BJ (cell line): ENCODE results near the gene MED13L. TPM values are rescaled to one million over a fixed set of nuclear protein-coding genes. Genes with fewer than 3 reads are reported as not detected.
"Not testable (repeated sequence)": the region's sequence is repeated elsewhere in the genome, so short reads cannot be mapped to it uniquely, and the experiment has no call there.

Source experiments
- CTCF ChIA-PET: fragments of 350-600 bp; formaldehyde crosslinking; extraction: SDS; loops from one replicate; lab custom pipeline; 2021; ENCODE audit warnings: antibody characterized with exemption, inconsistent platforms; lab: Yijun Ruan, JAX
- POLR2A ChIA-PET: fragments of 300-600 bp; sonication (Branson Sonifier 250); formaldehyde crosslinking; extraction: SDS; loops from one replicate; lab custom pipeline; 2021; ENCODE audit warnings: antibody characterized with exemption; lab: Charles Lee
- DNase-seq: peaks from one replicate; pipeline ENCODE4 v3.0.0-alpha.2; 2011; ENCODE audit warnings: low read depth
- H3K27me3 ChIP-seq: 2 replicates; pipeline ENCODE4 v1.6.0; 2011; ENCODE audit warnings: low read length; ENCODE audit not compliant: control insufficient read depth, insufficient read depth
- H3K36me3 ChIP-seq: 2 replicates; pipeline ENCODE4 v1.5.1; 2011; ENCODE audit warnings: low read length; ENCODE audit not compliant: control insufficient read depth, insufficient read depth
- H3K4me3 ChIP-seq: 2 replicates; pipeline ENCODE4 v1.5.1; 2011; ENCODE audit warnings: low read depth, mild to moderate bottlenecking, control low read depth, low read length
- CTCF ChIP-seq: IDR thresholded peaks from 2 replicates; pipeline ENCODE4 v1.5.1; 2011; ENCODE audit warnings: low read depth, mild to moderate bottlenecking, control low read depth, inconsistent platforms, low read length, moderate library complexity; ENCODE audit not compliant: insufficient read depth
- polyA plus RNA-seq: library from polyadenylated mRNA; depleted of rRNA; stranded (reverse); fragments of >200 nt; gene quantifications from 2 replicates; pipeline ENCODE4 v1.2.3, GENCODE V29; 2011

Gene MED13L
- polyA plus RNA-seq, 1 experiment: 43.7 TPM

- H3K36me3 ChIP-seq: peaks cover 10% of the 10 kb centered on the region
- CTCF ChIA-PET: interaction anchor here (0.8 to 2.0 kb wide), 4 partner anchors 12 to 1354 kb away, joined by 3 to 5 read pairs (median 4); no protein-coding TSS in a partner anchor
Measured at GRCh38 chr12:115979851-115980250, 297.6 kb downstream of the MED13L start.

GRCh38 chr12:115979351-115979750 lies 298.1 kb downstream of the MED13L start:
- H3K36me3 ChIP-seq: peaks cover 10% of the 10 kb centered on the region
- H3K4me3 ChIP-seq: no peak overlapping the region
- H3K27me3 ChIP-seq: no peaks in the 10 kb centered on the region
- no peak for DNase-seq
- POLR2A ChIA-PET: no interaction called here
- TF ChIP-seq CTCF: no peak
- CTCF ChIA-PET: interaction anchor here (1.0 to 2.0 kb wide), 3 partner anchors 12 to 1354 kb away, joined by 3 to 5 read pairs (median 5); no protein-coding TSS in a partner anchor

More at GRCh38 chr12:115979851-115980250, 297.6 kb downstream of the MED13L start:
- DNase-seq: no peak
- POLR2A ChIA-PET: no interaction called here
- Histone ChIP-seq H3K4me3 (no peak overlapping the region), H3K27me3 (no peaks in the 10 kb centered on the region)
- TF ChIP-seq CTCF: no peak

- not testable (repeated sequence) for H3K4me3 ChIP-seq, H3K36me3 ChIP-seq, H3K27me3 ChIP-seq, DNase-seq
- POLR2A ChIA-PET: interaction anchor here (0.5 kb wide), 1 partner anchor 34 kb away, joined by 3 read pairs; no protein-coding TSS in a partner anchor
- CTCF ChIA-PET: interaction anchor here (0.7 to 1.9 kb wide), 3 partner anchors 12 to 643 kb away, joined by 3 to 5 read pairs (median 3); no protein-coding TSS in a partner anchor
Measured at GRCh38 chr12:115976829-115977228, 300.7 kb downstream of the MED13L start.

- TF ChIP-seq CTCF: no peak
- H3K4me3 ChIP-seq: no peak overlapping the region
- H3K36me3 ChIP-seq: peaks cover 6% of the 10 kb centered on the region
- CTCF ChIA-PET: interaction anchor here (1.1 to 1.9 kb wide), 3 partner anchors 8 to 13 kb away, joined by 4 to 5 read pairs (median 4); no protein-coding TSS in a partner anchor
- POLR2A ChIA-PET: no interaction called here
- H3K27me3 ChIP-seq: no peaks in the 10 kb centered on the region
- DNase-seq: no peak
Measured at GRCh38 chr12:115975411-115975810, 302.1 kb downstream of the MED13L start.

- TF ChIP-seq CTCF: no peak
- POLR2A ChIA-PET: no interaction called here
- Histone ChIP-seq H3K4me3 (no peak overlapping the region), H3K27me3 (no peaks in the 10 kb centered on the region), H3K36me3 (peaks cover 5% of the 10 kb centered on the region; the same call in 1 of the 2 replicates)
- CTCF ChIA-PET: interaction anchor here (1.0 to 1.4 kb wide), 2 partner anchors 9 to 25 kb away, joined by 3 to 4 read pairs; no protein-coding TSS in a partner anchor
- no peak for DNase-seq
Measured at GRCh38 chr12:115973968-115974724, 303.3 kb downstream of the MED13L start.
